ENCODE results near the gene HOXC13.

Gene HOXC13, protein sequence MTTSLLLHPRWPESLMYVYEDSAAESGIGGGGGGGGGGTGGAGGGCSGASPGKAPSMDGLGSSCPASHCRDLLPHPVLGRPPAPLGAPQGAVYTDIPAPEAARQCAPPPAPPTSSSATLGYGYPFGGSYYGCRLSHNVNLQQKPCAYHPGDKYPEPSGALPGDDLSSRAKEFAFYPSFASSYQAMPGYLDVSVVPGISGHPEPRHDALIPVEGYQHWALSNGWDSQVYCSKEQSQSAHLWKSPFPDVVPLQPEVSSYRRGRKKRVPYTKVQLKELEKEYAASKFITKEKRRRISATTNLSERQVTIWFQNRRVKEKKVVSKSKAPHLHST

DNA sequence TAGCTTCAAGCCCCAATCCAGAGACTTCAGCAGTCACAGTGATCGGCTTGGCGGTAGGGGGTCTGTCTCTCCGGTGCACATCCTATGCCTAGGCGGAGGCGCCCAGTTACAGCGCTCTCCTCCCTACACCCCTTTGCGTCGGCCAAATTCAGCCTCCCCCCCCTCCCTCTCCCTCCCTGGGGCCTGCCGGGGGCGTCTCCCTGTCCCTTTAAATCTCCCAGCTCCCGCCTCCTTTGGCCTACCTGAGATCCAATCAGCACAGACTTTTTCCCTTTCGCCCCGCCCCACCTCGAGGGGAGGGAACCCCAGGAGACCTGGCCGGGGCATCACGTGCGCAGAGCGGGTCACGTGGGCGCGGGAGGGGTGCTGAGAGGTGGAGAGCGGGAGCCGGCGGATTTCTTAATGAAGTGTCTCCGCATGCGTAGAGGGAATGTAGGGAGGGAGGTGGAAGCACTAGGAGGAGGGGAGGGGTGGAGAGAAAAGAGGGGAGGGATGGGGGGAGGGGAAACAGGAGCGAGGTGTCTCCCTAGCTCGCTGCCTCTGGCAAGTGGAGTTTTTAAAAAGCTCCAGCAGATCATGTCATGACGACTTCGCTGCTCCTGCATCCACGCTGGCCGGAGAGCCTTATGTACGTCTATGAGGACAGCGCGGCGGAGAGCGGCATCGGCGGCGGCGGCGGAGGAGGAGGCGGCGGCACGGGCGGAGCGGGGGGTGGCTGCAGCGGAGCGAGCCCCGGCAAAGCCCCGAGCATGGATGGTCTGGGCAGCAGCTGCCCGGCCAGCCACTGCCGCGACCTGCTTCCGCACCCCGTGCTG is at the start of gene HOXC13:
Gene HOXC13, plus strand, starts transcription at position 506 of the 815 bp plus-strand sequence. Its CDS starts 76 bp downstream, at position 582.
- no peak for DNase-seq

GRCh38 chr12:53890081-53890480 is 48.5 kb upstream of the HOXC13 start:
- no peak for DNase-seq

DNA sequence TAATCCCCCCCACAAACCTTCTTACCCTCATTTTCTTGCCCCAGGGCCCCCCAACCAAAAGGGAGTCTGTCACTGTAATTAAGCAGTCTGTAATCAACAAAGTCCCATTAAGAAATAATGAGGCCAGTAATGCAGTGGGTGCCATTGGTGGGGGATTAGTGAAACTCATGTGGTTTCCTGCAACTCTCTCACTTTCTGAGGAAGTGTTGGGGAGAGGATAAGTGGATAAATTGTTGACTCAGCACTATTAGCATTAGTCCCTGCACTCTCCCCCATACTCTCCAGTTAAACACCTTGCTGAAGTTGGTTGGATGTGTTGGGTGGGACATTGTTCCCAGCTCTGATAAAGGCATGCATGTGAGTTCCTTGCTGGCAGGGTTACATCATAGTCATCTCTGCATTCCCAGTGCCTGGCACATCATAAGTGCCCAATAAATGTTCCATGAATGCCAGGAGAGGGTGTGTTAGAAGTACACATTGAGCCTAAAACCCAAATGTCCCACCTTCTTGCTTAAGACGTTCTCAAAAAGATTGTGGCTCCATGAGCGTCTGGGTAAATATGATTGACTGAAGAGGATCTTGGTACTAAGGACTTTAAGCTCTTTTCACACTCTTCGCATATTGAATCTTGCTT is 45.8 kb upstream of the HOXC13 start:
- no peak for DNase-seq

DNA sequence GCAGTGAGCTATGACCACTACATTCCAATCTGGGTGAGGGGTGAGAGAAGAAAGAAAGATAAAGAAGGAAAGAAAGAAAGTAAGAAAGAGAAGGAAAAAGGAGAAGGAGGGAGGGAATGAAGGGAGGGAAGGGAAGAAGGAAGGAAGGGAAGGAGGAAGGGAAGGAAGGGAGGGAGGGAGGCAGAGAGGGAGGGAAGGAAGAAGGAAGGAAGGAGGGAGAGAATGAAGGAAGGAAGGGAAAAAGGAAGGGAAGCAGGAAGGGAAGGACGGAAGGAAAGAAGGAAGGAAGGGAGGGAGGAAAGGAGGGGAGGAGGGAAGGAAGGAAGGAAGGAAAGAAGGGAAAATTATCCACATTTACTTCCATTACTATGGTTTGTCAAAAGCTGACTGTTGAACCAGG is 39.4 kb upstream of the HOXC13 start:
- no peak for DNase-seq

GRCh38 chr12:53907103-53907502 is 31.5 kb upstream of the HOXC13 start:
- DNase-seq, result no peak

GRCh38 chr12:53916788-53917655 is 21.6 kb upstream of the HOXC13 start:
- DNase-seq, result no peak

GRCh38 chr12:53924521-53925405 is 13.9 kb upstream of the HOXC13 start:
- DNase-seq, result no peak

- DNase-seq, result no peak
Observed at GRCh38 chr12:53927220-53928029, 11.2 kb upstream of the HOXC13 start.

- no peak for DNase-seq
Observed at GRCh38 chr12:53928054-53928835, 10.4 kb upstream of the HOXC13 start.

- DNase-seq, result no peak
Observed at GRCh38 chr12:53929527-53929926, 9.1 kb upstream of the HOXC13 start.

GRCh38 chr12:53930591-53931255 is 7.9 kb upstream of the HOXC13 start:
- DNase-seq, result no peak

GRCh38 chr12:53931844-53932581 is 6.6 kb upstream of the HOXC13 start:
- DNase-seq, result no peak

GRCh38 chr12:53932915-53933314 is 5.7 kb upstream of the HOXC13 start:
- DNase-seq, result no peak

GRCh38 chr12:53935383-53936341 is 3.0 kb upstream of the HOXC13 start:
- DNase-seq, result no peak

- no peak for DNase-seq
Observed at GRCh38 chr12:53937099-53937498, 1.5 kb upstream of the HOXC13 start.

DNA sequence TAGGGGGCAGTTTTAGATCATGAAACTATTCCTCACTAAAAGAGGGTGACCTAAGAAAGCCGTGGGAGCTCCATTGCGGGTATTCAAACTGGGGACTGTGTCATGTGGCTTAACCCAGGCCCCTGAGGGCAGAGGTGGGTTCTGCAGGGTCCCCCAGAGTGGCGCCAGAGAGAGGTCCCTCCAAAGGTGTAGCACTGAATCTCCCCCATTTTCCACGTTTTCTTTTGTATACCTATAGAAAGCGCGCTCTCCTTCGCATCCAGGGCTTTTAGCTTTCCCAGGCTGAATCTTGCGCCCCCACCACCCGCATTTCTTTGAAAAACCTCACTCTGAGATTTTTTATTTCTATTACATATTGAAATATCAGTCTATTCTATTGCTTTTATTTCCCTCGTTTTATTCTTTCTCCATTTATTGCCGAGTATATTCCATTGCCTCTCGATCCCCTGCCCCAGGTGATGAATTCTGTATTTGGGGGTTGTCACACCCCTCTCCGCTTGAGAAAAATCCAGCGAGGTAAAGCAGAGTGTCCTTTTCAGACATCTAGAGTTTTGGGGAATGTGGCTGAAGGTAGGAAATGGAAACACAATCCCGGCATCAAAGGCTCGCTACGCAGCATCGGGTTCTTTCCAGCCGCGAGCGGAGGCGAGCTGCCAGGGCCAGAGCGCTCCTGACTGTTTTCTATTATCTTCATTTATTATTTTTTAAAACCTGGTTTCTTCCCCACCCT is 870 bp upstream of the HOXC13 start:
- DNase-seq, result no peak

Data from CD4-positive, alpha-beta T cell treated with Interleukin-17A for 1 hour (primary cell).